Measurements from ENCODE around the gene CLASP1.
"Not testable (repeated sequence)": the region's sequence is repeated elsewhere in the genome, so short reads cannot be mapped to it uniquely, and the experiment has no call there.

Gene CLASP1

DNA sequence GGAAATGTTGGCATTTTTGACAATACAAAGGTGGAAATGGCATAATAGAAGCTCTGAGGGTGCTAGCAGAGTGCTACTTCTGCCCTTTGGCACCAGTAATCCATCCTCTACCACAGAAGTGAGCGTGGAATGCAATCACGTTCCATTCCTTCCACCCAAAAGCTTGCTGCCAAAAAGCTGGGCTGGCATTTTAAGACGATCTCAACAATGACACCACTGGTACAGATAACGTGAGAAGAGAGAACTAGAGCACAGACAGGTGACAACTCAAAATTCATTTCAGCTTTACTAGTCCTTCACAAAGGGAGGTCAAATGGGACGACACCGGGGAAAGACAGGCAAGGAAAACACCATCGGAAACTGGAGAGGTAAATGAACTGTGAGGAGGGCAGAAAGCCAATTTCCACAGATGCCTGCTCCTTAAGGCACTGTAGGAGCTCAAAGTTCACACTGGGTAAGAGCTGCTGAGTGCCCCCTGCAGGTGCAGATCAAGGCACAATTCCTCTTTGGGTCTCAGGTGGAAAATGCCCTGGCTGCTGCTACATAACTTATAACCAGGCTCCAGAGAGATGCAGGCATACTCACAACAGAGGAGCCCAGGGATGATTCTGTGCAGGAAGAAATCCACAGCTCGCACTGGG, 169.3 kb downstream of the CLASP1 start:
- Histone ChIP-seq H3K36me3 (ENCODE audit: control insufficient read depth, insufficient read depth, low read length) (no peaks in the 10 kb centered on the region), H3K27me3 (ENCODE audit: control insufficient read depth, insufficient read depth, low read length) (no peaks in the 10 kb centered on the region), H3K4me3 (ENCODE audit: low read length) (no peak overlapping the region), H3K27ac (ENCODE audit: low read depth, low read length) (peak overlapping the region; percentile 65), H3K4me1 (ENCODE audit: control insufficient read depth, insufficient read depth, low read length) (peaks cover 42% of the 10 kb centered on the region), H3K9ac (ENCODE audit: low read length) (no peak overlapping the region)

DNA sequence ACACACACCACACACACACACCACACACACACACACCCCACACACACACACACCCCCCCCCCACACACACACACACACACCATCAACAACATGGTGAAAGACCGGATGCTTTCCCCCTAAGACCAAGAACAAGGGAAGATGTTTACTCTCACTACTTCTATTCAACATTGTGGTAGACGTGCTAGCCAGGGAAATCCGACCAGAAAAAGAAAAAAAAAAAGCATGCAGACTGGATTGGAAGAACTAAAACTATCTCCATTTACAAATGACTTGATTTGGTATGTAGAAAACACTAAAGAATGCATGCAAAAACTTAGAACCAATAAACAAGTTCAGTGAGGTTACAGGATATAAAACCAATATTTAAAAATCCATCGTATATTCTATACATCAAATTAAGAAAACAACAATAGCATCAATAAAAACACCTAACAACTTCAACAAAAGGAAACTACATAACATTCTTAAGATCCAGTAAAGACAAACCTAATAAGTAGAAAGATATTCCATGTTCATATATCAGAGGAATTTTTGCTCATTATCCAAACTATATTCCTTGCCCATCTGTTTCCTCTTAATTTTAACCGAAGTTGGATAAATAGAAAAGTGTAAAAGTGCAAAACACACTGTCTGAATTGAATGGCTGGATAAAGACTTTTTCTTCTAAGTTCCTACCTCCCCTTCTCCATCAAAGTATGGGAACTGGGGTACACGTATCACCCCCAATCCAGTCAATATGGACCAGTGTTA, 170.1 kb downstream of the CLASP1 start:
- H3K27me3 ChIP-seq (ENCODE audit: control insufficient read depth, insufficient read depth, low read length) = no peaks in the 10 kb centered on the region
- H3K9ac ChIP-seq (ENCODE audit: low read length) = no peak overlapping the region
- H3K27ac ChIP-seq (ENCODE audit: low read depth, low read length) = no peak overlapping the region
- no peaks in the 10 kb centered on the region for H3K36me3 ChIP-seq (ENCODE audit: control insufficient read depth, insufficient read depth, low read length)
- H3K4me3 ChIP-seq (ENCODE audit: low read length) = no peak overlapping the region
- H3K4me1 ChIP-seq (ENCODE audit: control insufficient read depth, insufficient read depth, low read length) = peaks cover 39% of the 10 kb centered on the region

DNA sequence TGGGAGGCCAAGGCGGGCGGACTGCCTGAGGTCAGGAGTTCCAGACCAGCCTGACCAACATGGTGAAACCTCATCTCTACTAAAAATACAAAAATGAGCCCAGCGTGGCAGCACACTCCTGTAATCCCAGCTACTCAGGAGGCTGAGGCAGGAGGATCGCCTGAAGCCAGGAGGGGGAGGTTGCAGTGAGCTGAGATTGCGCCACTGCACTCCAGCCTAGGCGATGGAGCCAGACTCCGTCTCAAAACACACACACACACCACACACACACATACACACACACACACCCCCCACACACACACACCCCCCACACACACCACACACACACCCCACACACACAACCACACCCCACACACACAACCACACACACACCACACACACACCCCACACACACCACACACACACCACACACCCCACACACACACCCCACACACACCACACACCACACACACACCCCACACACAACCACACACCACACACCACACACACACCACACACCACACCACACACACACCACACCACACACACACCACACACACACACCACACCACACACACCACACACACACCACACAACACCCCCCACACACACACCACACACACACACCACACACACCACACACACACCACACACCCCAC, 170.8 kb downstream of the CLASP1 start:
- not testable (repeated sequence) for H3K4me3 ChIP-seq (ENCODE audit: low read length); H3K36me3 ChIP-seq (ENCODE audit: control insufficient read depth, insufficient read depth, low read length); H3K9ac ChIP-seq (ENCODE audit: low read length); H3K27me3 ChIP-seq (ENCODE audit: control insufficient read depth, insufficient read depth, low read length); H3K27ac ChIP-seq (ENCODE audit: low read depth, low read length)
- H3K4me1 ChIP-seq (ENCODE audit: control insufficient read depth, insufficient read depth, low read length) = peaks cover 36% of the 10 kb centered on the region

GRCh38 chr2:121476684-121477083, 172.6 kb downstream of the CLASP1 start:
- Histone ChIP-seq H3K27ac (ENCODE audit: low read depth, low read length) (no peak overlapping the region), H3K36me3 (ENCODE audit: control insufficient read depth, insufficient read depth, low read length) (no peaks in the 10 kb centered on the region), H3K9ac (ENCODE audit: low read length) (no peak overlapping the region), H3K27me3 (ENCODE audit: control insufficient read depth, insufficient read depth, low read length) (no peaks in the 10 kb centered on the region), H3K4me1 (ENCODE audit: control insufficient read depth, insufficient read depth, low read length) (peaks cover 25% of the 10 kb centered on the region), H3K4me3 (ENCODE audit: low read length) (no peak overlapping the region)

DNA sequence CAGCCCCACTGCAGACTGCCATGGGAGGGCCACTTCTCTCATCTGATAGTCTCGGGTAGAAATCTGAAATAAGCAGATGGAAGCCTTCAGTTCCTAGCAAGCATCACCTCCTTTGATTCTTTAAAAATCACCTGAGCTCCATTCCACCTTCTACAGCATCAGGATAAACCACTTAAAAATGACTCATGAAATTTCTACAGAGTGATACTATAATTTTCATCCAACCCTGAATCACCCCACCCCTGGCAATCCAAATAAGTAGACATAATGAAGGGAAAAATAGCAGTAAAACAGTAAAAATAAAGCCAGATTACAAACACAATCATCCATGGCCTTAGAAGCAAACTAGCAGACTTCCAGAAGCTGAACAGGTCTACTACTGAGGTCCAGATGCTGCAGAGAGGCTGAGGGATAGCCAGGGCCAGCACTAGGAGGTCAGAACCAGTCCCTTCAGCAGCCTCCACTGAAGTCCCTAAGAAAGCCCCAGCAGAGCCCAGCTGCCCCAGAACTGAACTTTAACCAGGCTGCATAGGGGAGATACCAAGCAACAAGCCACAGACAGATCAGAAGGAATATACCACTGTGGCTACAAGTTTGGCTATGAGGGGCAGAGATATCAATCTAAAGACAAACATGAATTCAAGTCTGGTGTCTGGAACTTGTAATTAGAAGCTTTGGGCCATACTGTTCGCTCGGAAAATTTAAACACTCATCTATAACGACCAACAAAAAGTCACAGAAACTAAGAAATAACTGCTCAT, 173.3 kb downstream of the CLASP1 start:
- peaks cover 21% of the 10 kb centered on the region for H3K4me1 ChIP-seq (ENCODE audit: control insufficient read depth, insufficient read depth, low read length)

DNA sequence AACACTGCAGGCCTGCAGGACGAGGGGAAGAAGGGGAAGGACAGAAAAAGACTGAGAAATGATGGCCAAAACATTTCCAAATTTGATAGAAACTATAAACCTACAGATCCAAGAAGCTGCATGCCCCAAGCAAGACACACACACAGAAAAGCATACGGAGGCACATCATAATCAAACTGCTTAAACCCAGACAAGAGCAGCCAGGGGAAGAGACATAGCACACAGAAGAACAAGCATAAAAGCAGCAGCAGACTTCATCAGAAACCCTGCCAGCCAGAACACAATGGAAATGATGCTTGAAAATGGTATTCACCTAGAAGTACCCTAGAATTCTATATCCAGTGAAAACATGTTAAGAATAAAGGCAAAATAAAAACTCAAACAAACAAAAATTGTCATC, 175.8 kb downstream of the CLASP1 start:
- H3K36me3 ChIP-seq (ENCODE audit: control insufficient read depth, insufficient read depth, low read length) = peaks cover 9% of the 10 kb centered on the region
- H3K4me1 ChIP-seq (ENCODE audit: control insufficient read depth, insufficient read depth, low read length) = peaks cover 4% of the 10 kb centered on the region
- no peaks in the 10 kb centered on the region for H3K27me3 ChIP-seq (ENCODE audit: control insufficient read depth, insufficient read depth, low read length)
- H3K27ac ChIP-seq (ENCODE audit: low read depth, low read length) = no peak overlapping the region
- H3K9ac ChIP-seq (ENCODE audit: low read length) = no peak overlapping the region
- no peak overlapping the region for H3K4me3 ChIP-seq (ENCODE audit: low read length)

More for the DNA sequence above, 173.3 kb downstream of the CLASP1 start:
- H3K4me3 ChIP-seq (ENCODE audit: low read length) = no peak overlapping the region
- H3K27ac ChIP-seq (ENCODE audit: low read depth, low read length) = no peak overlapping the region
- no peaks in the 10 kb centered on the region for H3K36me3 ChIP-seq (ENCODE audit: control insufficient read depth, insufficient read depth, low read length)
- H3K9ac ChIP-seq (ENCODE audit: low read length) = no peak overlapping the region
- no peaks in the 10 kb centered on the region for H3K27me3 ChIP-seq (ENCODE audit: control insufficient read depth, insufficient read depth, low read length)

GRCh38 chr2:121472470-121472993, 176.7 kb downstream of the CLASP1 start:
- H3K9ac ChIP-seq (ENCODE audit: low read length) = no peak overlapping the region

DNA sequence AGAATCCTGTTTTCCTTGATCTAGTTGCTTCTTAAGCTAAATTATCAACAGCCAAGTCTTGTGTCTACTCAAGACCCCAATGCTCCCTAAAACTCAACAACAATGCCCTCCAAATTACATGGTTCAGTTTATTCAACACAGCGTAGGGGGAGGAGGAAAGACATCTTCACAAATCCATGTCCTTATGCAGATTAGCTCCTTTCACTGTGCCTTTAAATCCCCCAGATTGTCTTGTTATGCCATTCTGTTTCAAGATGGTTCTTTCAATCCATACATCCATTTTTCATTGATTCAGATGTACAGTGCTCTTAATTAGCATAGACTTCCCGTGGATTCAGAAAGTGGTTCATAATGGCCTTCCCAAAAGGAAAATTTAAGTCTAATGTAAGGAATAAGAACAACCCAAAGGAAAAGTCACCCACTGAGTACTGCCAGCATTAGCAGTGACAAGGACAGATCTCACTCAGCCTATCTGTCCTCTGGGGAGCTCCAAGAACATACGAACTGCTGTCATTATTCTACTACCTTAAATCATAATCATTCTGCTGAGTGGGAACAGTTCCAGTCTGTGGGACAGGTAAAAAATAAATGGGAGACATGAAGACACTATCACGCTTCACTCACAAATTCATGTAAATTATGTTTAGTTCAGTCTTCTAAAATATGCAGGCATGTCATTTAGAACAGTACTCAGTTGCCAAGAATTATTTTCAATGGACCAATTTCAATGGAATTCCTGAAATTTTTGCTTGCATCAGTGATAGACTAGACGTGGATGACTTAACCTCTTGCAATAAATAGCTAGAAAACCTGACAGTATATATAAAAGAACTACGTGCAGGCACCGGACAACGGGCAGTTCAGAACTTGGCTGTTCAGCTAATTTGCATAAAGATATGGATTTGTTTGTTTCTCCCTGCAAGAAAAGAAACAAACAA, 177.5 kb downstream of the CLASP1 start:
- H3K4me1 ChIP-seq (ENCODE audit: control insufficient read depth, insufficient read depth, low read length) = peaks cover 1% of the 10 kb centered on the region
- no peak overlapping the region for H3K9ac ChIP-seq (ENCODE audit: low read length)
- H3K27ac ChIP-seq (ENCODE audit: low read depth, low read length) = no peak overlapping the region
- H3K36me3 ChIP-seq (ENCODE audit: control insufficient read depth, insufficient read depth, low read length) = peaks cover 10% of the 10 kb centered on the region
- no peaks in the 10 kb centered on the region for H3K27me3 ChIP-seq (ENCODE audit: control insufficient read depth, insufficient read depth, low read length)
- no peak overlapping the region for H3K4me3 ChIP-seq (ENCODE audit: low read length)

More at GRCh38 chr2:121472470-121472993, 176.7 kb downstream of the CLASP1 start:
- no peak overlapping the region for H3K27ac ChIP-seq (ENCODE audit: low read depth, low read length)
- H3K4me1 ChIP-seq (ENCODE audit: control insufficient read depth, insufficient read depth, low read length) = peaks cover 4% of the 10 kb centered on the region
- H3K36me3 ChIP-seq (ENCODE audit: control insufficient read depth, insufficient read depth, low read length) = peaks cover 9% of the 10 kb centered on the region
- H3K27me3 ChIP-seq (ENCODE audit: control insufficient read depth, insufficient read depth, low read length) = no peaks in the 10 kb centered on the region
- H3K4me3 ChIP-seq (ENCODE audit: low read length) = no peak overlapping the region

DNA sequence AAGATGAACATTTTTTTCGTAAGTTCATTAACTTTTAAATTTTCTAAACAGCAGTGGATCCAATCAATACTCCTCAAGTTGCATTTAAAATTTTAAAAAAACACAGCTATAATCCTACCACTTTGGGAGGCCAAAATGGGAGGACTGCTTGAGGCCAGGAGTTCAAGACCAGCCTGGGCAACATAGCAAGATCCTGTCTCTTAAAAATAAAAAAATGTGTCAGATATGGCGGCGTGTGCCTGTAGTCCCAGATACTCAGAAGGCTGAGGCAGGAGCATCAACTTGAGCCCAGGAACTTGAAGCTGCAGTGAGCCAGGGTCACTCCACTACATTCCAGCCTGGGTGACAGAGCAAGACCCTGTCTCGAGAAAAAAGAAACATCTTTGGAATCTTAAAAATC, 178.3 kb downstream of the CLASP1 start:
- H3K4me3 ChIP-seq (ENCODE audit: low read length) = no peak overlapping the region
- no peaks in the 10 kb centered on the region for H3K4me1 ChIP-seq (ENCODE audit: control insufficient read depth, insufficient read depth, low read length)
- no peak overlapping the region for H3K27ac ChIP-seq (ENCODE audit: low read depth, low read length)
- H3K36me3 ChIP-seq (ENCODE audit: control insufficient read depth, insufficient read depth, low read length) = peaks cover 14% of the 10 kb centered on the region
- H3K27me3 ChIP-seq (ENCODE audit: control insufficient read depth, insufficient read depth, low read length) = no peaks in the 10 kb centered on the region
- no peak overlapping the region for H3K9ac ChIP-seq (ENCODE audit: low read length)

DNA sequence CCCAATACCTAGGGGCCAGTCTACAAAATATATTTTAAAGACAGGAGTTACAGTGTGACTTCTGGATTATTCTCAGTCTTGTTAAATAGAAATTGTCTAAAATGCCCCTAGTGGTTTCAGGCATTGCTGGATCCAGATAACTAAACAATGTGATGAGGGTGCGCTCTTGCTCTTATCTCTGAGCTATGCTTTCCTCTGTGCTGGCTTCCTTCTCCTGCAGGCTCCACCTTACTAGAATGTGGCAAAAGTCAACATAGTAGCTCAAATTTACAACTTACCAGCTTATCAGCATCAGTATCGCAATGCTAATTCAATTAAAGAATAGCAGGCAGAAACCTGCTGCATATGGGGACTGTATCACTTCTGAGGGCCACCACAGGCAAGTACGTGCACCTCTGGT, 179.9 kb downstream of the CLASP1 start:
- Histone ChIP-seq H3K4me1 (ENCODE audit: control insufficient read depth, insufficient read depth, low read length) (no peaks in the 10 kb centered on the region), H3K27me3 (ENCODE audit: control insufficient read depth, insufficient read depth, low read length) (no peaks in the 10 kb centered on the region), H3K27ac (ENCODE audit: low read depth, low read length) (no peak overlapping the region), H3K36me3 (ENCODE audit: control insufficient read depth, insufficient read depth, low read length) (peaks cover 14% of the 10 kb centered on the region), H3K9ac (ENCODE audit: low read length) (no peak overlapping the region), H3K4me3 (ENCODE audit: low read length) (no peak overlapping the region)

- Histone ChIP-seq H3K27ac (ENCODE audit: low read depth, low read length) (no peak overlapping the region), H3K9ac (ENCODE audit: low read length) (no peak overlapping the region), H3K4me3 (ENCODE audit: low read length) (no peak overlapping the region), H3K4me1 (ENCODE audit: control insufficient read depth, insufficient read depth, low read length) (no peaks in the 10 kb centered on the region), H3K27me3 (ENCODE audit: control insufficient read depth, insufficient read depth, low read length) (no peaks in the 10 kb centered on the region), H3K36me3 (ENCODE audit: control insufficient read depth, insufficient read depth, low read length) (peaks cover 14% of the 10 kb centered on the region)
Observed at GRCh38 chr2:121468936-121469335, 180.3 kb downstream of the CLASP1 start.

Measured in rectal smooth muscle tissue (tissue), 1 donor.